GM12892 (cell line): Measurements from ENCODE around the gene ZNF502.
A peak's percentile ranks its signal among the peaks of the same experiment; 100 is the strongest.

Experiments used
- DNase-seq: peaks from one replicate; pipeline ENCODE4 v3.0.0; 2011; ENCODE audit not compliant: insufficient read length
- FAIRE-seq: peaks from 2 replicates; lab custom pipeline; 2011; peaks lifted over from hg19 to GRCh38; lab: Jason Lieb, UNC
- POLR2A ChIP-seq: IDR thresholded peaks from 2 replicates; pipeline ENCODE4 v1.6.1; 2011; ENCODE audit warnings: low read depth, low read length, control low read depth
- POLR2AphosphoS5 ChIP-seq: IDR thresholded peaks from 2 replicates; pipeline ENCODE4 v1.6.1; 2011; ENCODE audit warnings: low read depth, low read length, control low read depth
- TAF1 ChIP-seq: IDR thresholded peaks from 2 replicates; pipeline ENCODE4 v1.6.1; 2011; ENCODE audit warnings: low read depth, mild to moderate bottlenecking, control low read depth, low read length, borderline replicate concordance

Gene ZNF502

GRCh38 chr3:44721231-44722102, 9.0 kb downstream of the ZNF502 start:
- TF ChIP-seq TAF1 (no peak), POLR2AphosphoS5 (no peak), POLR2A (no peak)
- FAIRE-seq (no peak), DNase-seq (no peak)

- no peak for DNase-seq
- TF ChIP-seq POLR2A (no peak), TAF1 (no peak), POLR2AphosphoS5 (no peak)
- FAIRE-seq = no peak
These were observed 9.6 kb downstream of the ZNF502 start for GRCh38 chr3:44722103-44722401.

GRCh38 chr3:44729384-44729910, 17.0 kb downstream of the ZNF502 start, which contains the start of gene ZNF501:
ZNF501 (plus strand) TSS chr3:44729635; CDS start chr3:44734422, 4,787 bp downstream.
- FAIRE-seq = peak; percentile 81
- peak; percentile 49 for DNase-seq

GRCh38 chr3:44734646-44735168, 22.2 kb downstream of the ZNF502 start:
- no peak for FAIRE-seq
- TF ChIP-seq POLR2A (no peak), POLR2AphosphoS5 (no peak), TAF1 (no peak)

More at GRCh38 chr3:44729384-44729910, 17.0 kb downstream of the ZNF502 start, which contains the start of gene ZNF501:
- TF ChIP-seq POLR2A (peak; percentile 44; the same call in 1 of the 2 replicates), POLR2AphosphoS5 (no peak; the same call in 1 of the 2 replicates), TAF1 (no peak)

GRCh38 chr3:44761101-44761423, 48.6 kb downstream of the ZNF502 start:
- peak; percentile 13 for DNase-seq
- no peak for TF ChIP-seq POLR2A
- no peak for TF ChIP-seq TAF1
- TF ChIP-seq POLR2AphosphoS5 = no peak
- FAIRE-seq = no peak

More at GRCh38 chr3:44734646-44735168, 22.2 kb downstream of the ZNF502 start:
- no peak for DNase-seq

GRCh38 chr3:44761424-44762169, 49.1 kb downstream of the ZNF502 start, which contains the start of the genes KIAA1143 and KIF15:
KIAA1143 (minus strand) TSS chr3:44761619; CDS start chr3:44761602, 17 bp downstream.
KIF15 (plus strand) TSS chr3:44761794; CDS start chr3:44761866, 72 bp downstream.
- FAIRE-seq = peak; percentile 91
- peak; percentile 87 for TF ChIP-seq POLR2AphosphoS5
- TF ChIP-seq POLR2A = peak; percentile 80; the same call in 1 of the 2 replicates
- TF ChIP-seq TAF1 = peak; percentile 40
- DNase-seq = peak; percentile 67

GRCh38 chr3:44762170-44762677, 49.8 kb downstream of the ZNF502 start:
- FAIRE-seq = no peak
- no peak for TF ChIP-seq POLR2A
- TF ChIP-seq TAF1 = no peak
- TF ChIP-seq POLR2AphosphoS5 = no peak
- no peak for DNase-seq

- no peak for DNase-seq
- TF ChIP-seq TAF1 (no peak), POLR2AphosphoS5 (no peak), POLR2A (no peak)
- no peak for FAIRE-seq
These were observed 50.2 kb downstream of the ZNF502 start for GRCh38 chr3:44762690-44763089.

- FAIRE-seq = no peak
- TF ChIP-seq TAF1 = no peak
- TF ChIP-seq POLR2AphosphoS5 = no peak
- TF ChIP-seq POLR2A = no peak
- DNase-seq = no peak
These were observed 51.8 kb downstream of the ZNF502 start for GRCh38 chr3:44764248-44764647.

- no peak for FAIRE-seq
- no peak for TF ChIP-seq POLR2AphosphoS5
- no peak for TF ChIP-seq TAF1
- TF ChIP-seq POLR2A = no peak
- DNase-seq = no peak
These were observed 59.1 kb downstream of the ZNF502 start for GRCh38 chr3:44771424-44772098.

- FAIRE-seq = no peak
These were observed 59.6 kb downstream of the ZNF502 start for GRCh38 chr3:44772099-44772442.

More at GRCh38 chr3:44772099-44772442, 59.6 kb downstream of the ZNF502 start:
- TF ChIP-seq POLR2A (no peak), TAF1 (no peak), POLR2AphosphoS5 (no peak)
- no peak for DNase-seq
